Lower leg skin (tissue), 3 donors: Measurements from ENCODE around the gene SEPTIN12.

Experiments used
- POLR2A ChIP-seq, 2 donors: fragments of 450-650 bp; IDR thresholded peaks; one replicate each; pipeline ENCODE4 v1.6.1; 2016 to 2017; ENCODE audit warnings: antibody characterized with exemption in 2 of 2, mild to moderate bottlenecking in 1 of 2, moderate library complexity in 1 of 2
- TF ChIP-seq, protein P1 (sequence below), 3 donors: fragments of 450-650 bp; IDR thresholded peaks; one replicate each; pipeline ENCODE4 v1.5.1; 2016; ENCODE audit warnings: antibody characterized with exemption in 3 of 3, mild to moderate bottlenecking in 3 of 3, moderate library complexity in 2 of 3

DNA sequence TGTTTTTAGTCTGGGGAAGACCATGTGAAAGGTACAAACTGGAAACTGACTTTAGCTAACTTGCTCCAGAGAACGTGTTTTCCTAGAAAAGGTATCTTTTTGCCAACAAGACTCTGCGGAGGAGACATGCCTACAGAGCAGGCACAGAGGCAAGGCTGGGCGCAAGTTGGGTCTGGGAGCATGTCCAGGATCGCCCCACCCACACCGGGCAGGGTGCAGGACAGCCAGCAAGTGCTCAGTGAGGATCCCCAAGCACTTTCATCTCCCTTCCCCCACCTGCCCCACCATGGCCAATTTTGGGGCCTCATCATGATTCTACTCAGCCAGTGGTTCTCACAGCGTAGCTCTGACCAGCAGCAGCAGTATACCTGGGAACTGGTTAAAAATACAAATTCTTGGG is 32.5 kb upstream of the SEPTIN12 start:
- TF ChIP-seq, protein P1, sequence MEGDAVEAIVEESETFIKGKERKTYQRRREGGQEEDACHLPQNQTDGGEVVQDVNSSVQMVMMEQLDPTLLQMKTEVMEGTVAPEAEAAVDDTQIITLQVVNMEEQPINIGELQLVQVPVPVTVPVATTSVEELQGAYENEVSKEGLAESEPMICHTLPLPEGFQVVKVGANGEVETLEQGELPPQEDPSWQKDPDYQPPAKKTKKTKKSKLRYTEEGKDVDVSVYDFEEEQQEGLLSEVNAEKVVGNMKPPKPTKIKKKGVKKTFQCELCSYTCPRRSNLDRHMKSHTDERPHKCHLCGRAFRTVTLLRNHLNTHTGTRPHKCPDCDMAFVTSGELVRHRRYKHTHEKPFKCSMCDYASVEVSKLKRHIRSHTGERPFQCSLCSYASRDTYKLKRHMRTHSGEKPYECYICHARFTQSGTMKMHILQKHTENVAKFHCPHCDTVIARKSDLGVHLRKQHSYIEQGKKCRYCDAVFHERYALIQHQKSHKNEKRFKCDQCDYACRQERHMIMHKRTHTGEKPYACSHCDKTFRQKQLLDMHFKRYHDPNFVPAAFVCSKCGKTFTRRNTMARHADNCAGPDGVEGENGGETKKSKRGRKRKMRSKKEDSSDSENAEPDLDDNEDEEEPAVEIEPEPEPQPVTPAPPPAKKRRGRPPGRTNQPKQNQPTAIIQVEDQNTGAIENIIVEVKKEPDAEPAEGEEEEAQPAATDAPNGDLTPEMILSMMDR (IDR thresholded peaks at IDR 0.05), result no peak
- no peak for TF ChIP-seq POLR2A (IDR thresholded peaks at IDR 0.05)
